GM19328 (cell line): ENCODE data around the gene SLC26A9.
"Not testable (repeated sequence)": the region's sequence is repeated elsewhere in the genome, so short reads cannot be mapped to it uniquely, and the experiment has no call there.

ENCODE experiments used
- ATAC-seq: cut with Tn5 transposase; IDR thresholded peaks from one replicate; pipeline ENCODE4 v1.9.1; 2021; ENCODE audit warnings: mild to moderate bottlenecking, moderate library complexity; ENCODE audit not compliant: unreplicated experiment

The SLC26A9 gene

GRCh38 chr1:205927247-205927646 is 16.0 kb downstream of the SLC26A9 start:
- no peak for ATAC-seq

GRCh38 chr1:205926636-205927035 is 16.6 kb downstream of the SLC26A9 start:
- ATAC-seq: no peak

- no peak for ATAC-seq
These were observed 17.0 kb downstream of the SLC26A9 start for GRCh38 chr1:205926213-205926612.

- no peak for ATAC-seq
These were observed 17.5 kb downstream of the SLC26A9 start for GRCh38 chr1:205925736-205926135.

- no peak for ATAC-seq
These were observed 18.8 kb downstream of the SLC26A9 start for GRCh38 chr1:205924460-205924790.

GRCh38 chr1:205923651-205924459 is 19.4 kb downstream of the SLC26A9 start:
- ATAC-seq: no peak

- ATAC-seq: no peak
These were observed 20.4 kb downstream of the SLC26A9 start for GRCh38 chr1:205922806-205923205.

- no peak for ATAC-seq
These were observed 20.9 kb downstream of the SLC26A9 start for GRCh38 chr1:205922314-205922713.

- ATAC-seq: no peak
These were observed 21.7 kb downstream of the SLC26A9 start for GRCh38 chr1:205921570-205921909.

GRCh38 chr1:205920861-205921569 is 22.2 kb downstream of the SLC26A9 start:
- ATAC-seq: no peak

- no peak for ATAC-seq
These were observed 23.1 kb downstream of the SLC26A9 start for GRCh38 chr1:205920159-205920558.

- no peak for ATAC-seq
These were observed 24.1 kb downstream of the SLC26A9 start for GRCh38 chr1:205918955-205919746.

- no peak for ATAC-seq
These were observed 25.6 kb downstream of the SLC26A9 start for GRCh38 chr1:205917466-205918238.

- no peak for ATAC-seq
These were observed 26.7 kb downstream of the SLC26A9 start for GRCh38 chr1:205916541-205916940.

GRCh38 chr1:205915354-205915990 is 27.8 kb downstream of the SLC26A9 start:
- no peak for ATAC-seq

GRCh38 chr1:205914730-205915129 is 28.5 kb downstream of the SLC26A9 start:
- ATAC-seq: no peak

GRCh38 chr1:205914155-205914507 is 29.1 kb downstream of the SLC26A9 start:
- no peak for ATAC-seq

GRCh38 chr1:205913451-205914154 is 29.7 kb downstream of the SLC26A9 start:
- no peak for ATAC-seq

GRCh38 chr1:205907794-205908193 is 35.5 kb downstream of the SLC26A9 start:
- ATAC-seq: no peak

- not testable (repeated sequence) for ATAC-seq
These were observed 38.2 kb downstream of the SLC26A9 start for GRCh38 chr1:205905095-205905494.
